Measurements from ENCODE around the gene C2orf81.
"Not testable (repeated sequence)": the region's sequence is repeated elsewhere in the genome, so short reads cannot be mapped to it uniquely, and the experiment has no call there.

The C2orf81 gene

DNA sequence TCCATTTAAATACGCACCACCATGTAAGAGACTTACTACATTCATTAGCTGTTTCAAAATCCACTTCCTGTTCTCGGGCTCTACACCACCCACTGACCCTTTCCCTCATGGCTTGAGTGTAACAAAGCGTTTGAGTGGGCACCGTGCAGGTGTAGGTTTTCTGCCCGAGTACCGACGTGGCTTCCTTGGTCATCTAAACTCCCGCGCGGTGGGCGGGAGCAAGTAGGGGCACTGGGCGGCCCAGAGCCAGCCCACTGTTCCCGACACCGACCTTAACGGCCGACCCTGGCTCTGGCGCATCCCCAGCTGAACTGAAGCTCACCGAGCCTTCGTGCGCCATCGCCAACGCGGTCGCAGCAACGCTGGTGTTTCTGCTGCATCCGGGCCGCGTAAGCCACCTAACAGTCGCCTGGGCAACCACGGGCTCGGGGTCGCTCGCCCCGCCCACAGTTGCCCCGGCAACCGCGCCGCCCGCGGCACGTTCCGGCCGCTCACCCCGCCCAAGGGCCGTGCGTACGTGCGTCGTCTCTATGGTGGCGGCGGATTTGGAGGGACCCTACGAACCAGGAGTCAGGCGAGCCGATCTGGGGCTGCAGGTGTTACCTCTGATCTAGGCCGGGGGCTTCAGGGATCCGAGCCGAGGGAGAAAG lies at the start of gene C2orf81, which contains the start of gene WDR54:
Gene C2orf81 (minus strand): TSS at position 399 of the 650 bp plus-strand sequence. CDS start 59 bp downstream, at position 340.
Gene WDR54 (plus strand): TSS at position 510 of the 650 bp plus-strand sequence. CDS start 424 bp downstream, outside the sequence.
- H3K4me3 ChIP-seq (ENCODE audit: low read length): peak within 1 kb of the TSS; percentile 75
- H2AFZ ChIP-seq (ENCODE audit: low read length): peak within 1 kb of the TSS; percentile 98
- H3F3A ChIP-seq (ENCODE audit: insufficient read depth, low read length): peaks cover 8% of the 10 kb centered on the region; the same call in 1 of the 2 replicates
- H3K9me2 ChIP-seq (replicated peaks; ENCODE audit: insufficient read depth, low read length): no peaks in the 10 kb centered on the region
- peaks cover 10% of the 10 kb centered on the region for H3K4me1 ChIP-seq (ENCODE audit: low read length)
- no peaks in the 10 kb centered on the region for H4K20me1 ChIP-seq (ENCODE audit: insufficient read depth, low read length)
- H3K27ac ChIP-seq (ENCODE audit: low read length): peak within 1 kb of the TSS; percentile 79; the same call in 1 of the 2 replicates
- peak within 1 kb of the TSS; percentile 98 for H3K4me2 ChIP-seq (ENCODE audit: low read depth, low read length)
- H3K27me3 ChIP-seq (replicated peaks; ENCODE audit: insufficient read depth, low read length): no peaks in the 10 kb centered on the region
- no peaks in the 10 kb centered on the region for H3K9me3 ChIP-seq (replicated peaks; ENCODE audit: insufficient read depth, low read length)
- H3K79me2 ChIP-seq (ENCODE audit: low read length): no peaks in the 10 kb centered on the region
- TF ChIP-seq, protein P1, sequence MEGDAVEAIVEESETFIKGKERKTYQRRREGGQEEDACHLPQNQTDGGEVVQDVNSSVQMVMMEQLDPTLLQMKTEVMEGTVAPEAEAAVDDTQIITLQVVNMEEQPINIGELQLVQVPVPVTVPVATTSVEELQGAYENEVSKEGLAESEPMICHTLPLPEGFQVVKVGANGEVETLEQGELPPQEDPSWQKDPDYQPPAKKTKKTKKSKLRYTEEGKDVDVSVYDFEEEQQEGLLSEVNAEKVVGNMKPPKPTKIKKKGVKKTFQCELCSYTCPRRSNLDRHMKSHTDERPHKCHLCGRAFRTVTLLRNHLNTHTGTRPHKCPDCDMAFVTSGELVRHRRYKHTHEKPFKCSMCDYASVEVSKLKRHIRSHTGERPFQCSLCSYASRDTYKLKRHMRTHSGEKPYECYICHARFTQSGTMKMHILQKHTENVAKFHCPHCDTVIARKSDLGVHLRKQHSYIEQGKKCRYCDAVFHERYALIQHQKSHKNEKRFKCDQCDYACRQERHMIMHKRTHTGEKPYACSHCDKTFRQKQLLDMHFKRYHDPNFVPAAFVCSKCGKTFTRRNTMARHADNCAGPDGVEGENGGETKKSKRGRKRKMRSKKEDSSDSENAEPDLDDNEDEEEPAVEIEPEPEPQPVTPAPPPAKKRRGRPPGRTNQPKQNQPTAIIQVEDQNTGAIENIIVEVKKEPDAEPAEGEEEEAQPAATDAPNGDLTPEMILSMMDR (IDR thresholded peaks at IDR 0.05; ENCODE audit: low read length): no peak
- TF ChIP-seq EZH2phosphoT487 (IDR thresholded peaks at IDR 0.05; ENCODE audit: low read length) (no peak), EZH2 (optimal IDR thresholded peaks at IDR 0.05; ENCODE audit: low read depth, low read length) (no peak)
- peak; percentile 97 for DNase-seq
- no peaks in the 10 kb centered on the region for H3K36me3 ChIP-seq (replicated peaks; ENCODE audit: insufficient read depth, low read length)
- H3K9ac ChIP-seq (ENCODE audit: low read length): peak within 1 kb of the TSS; percentile 72

DNA sequence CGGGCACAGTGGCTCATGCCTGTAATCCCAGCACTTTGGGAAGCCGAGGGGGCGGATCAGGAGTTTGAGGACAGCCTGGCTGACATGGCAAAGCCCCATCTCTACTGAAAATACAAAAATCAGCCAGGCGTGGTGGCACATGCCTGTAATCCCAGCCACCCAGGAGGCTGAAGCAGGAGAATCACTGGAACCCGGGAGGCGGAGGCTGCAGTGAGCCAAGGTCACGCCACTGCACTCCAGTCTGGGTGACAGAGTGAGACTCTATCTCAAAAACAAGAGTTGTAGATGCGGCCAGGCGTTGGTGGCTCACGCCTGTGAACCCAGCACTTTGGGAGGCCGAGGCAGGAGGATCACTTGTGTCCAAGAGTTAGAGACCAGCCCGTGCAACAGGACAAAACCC lies 49.3 kb upstream of the C2orf81 start:
- not testable (repeated sequence) for H3K4me2 ChIP-seq (ENCODE audit: low read depth, low read length); H3K9ac ChIP-seq (ENCODE audit: low read length); H3K79me2 ChIP-seq (ENCODE audit: low read length); H3K4me3 ChIP-seq (ENCODE audit: low read length); H3K4me1 ChIP-seq (ENCODE audit: low read length); H3K27me3 ChIP-seq (replicated peaks; ENCODE audit: insufficient read depth, low read length); H3K9me3 ChIP-seq (replicated peaks; ENCODE audit: insufficient read depth, low read length); H2AFZ ChIP-seq (ENCODE audit: low read length); H4K20me1 ChIP-seq (ENCODE audit: insufficient read depth, low read length); H3K9me2 ChIP-seq (replicated peaks; ENCODE audit: insufficient read depth, low read length); H3K36me3 ChIP-seq (replicated peaks; ENCODE audit: insufficient read depth, low read length); DNase-seq; H3K27ac ChIP-seq (ENCODE audit: low read length)
- peaks cover 37% of the 10 kb centered on the region for H3F3A ChIP-seq (ENCODE audit: insufficient read depth, low read length)

DNA sequence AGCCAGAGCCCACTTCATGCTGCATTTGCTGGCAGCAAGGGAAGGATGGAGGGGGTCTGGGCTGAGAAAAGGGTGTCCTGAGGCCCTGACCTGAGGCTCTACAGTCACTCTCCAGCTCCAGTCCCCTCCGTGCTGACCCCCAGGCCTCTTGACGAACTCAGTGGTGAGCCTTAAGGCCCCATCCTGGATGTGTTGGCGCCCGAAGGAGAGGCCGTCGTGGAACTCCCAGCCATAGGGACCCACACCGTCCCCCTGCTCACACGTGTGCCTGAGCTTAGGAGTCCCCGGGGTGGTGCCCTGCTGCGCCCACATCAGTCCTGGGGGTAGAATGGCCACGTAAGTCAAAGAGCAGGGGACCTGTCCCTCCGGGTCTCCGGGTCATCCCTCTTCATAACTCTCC lies 43.0 kb upstream of the C2orf81 start:
- Histone ChIP-seq H3K27ac (ENCODE audit: low read length) (peak overlapping the region; percentile 36; the same call in 1 of the 2 replicates), H3K79me2 (ENCODE audit: low read length) (peaks cover 20% of the 10 kb centered on the region), H3K4me2 (ENCODE audit: low read depth, low read length) (peak overlapping the region; percentile 100), H3K9ac (ENCODE audit: low read length) (peak overlapping the region; percentile 83), H3F3A (ENCODE audit: insufficient read depth, low read length) (0 out of 2 replicates have a peak, but pooled peaks cover 3% of the 10 kb centered on the region), H3K4me3 (ENCODE audit: low read length) (peak overlapping the region; percentile 90), H4K20me1 (ENCODE audit: insufficient read depth, low read length) (no peaks in the 10 kb centered on the region), H3K36me3 (replicated peaks; ENCODE audit: insufficient read depth, low read length) (no peaks in the 10 kb centered on the region), H3K9me3 (replicated peaks; ENCODE audit: insufficient read depth, low read length) (no peaks in the 10 kb centered on the region), H3K4me1 (ENCODE audit: low read length) (peaks cover 4% of the 10 kb centered on the region; the same call in 1 of the 2 replicates), H3K27me3 (replicated peaks; ENCODE audit: insufficient read depth, low read length) (no peaks in the 10 kb centered on the region), H3K9me2 (replicated peaks; ENCODE audit: insufficient read depth, low read length) (no peaks in the 10 kb centered on the region), H2AFZ (ENCODE audit: low read length) (peak overlapping the region; percentile 80)
- no peak for DNase-seq
- TF ChIP-seq, protein P1 (IDR thresholded peaks at IDR 0.05; ENCODE audit: low read length): no peak
- TF ChIP-seq EZH2 (optimal IDR thresholded peaks at IDR 0.05; ENCODE audit: low read depth, low read length): no peak
- TF ChIP-seq EZH2phosphoT487 (IDR thresholded peaks at IDR 0.05; ENCODE audit: low read length): no peak

DNA sequence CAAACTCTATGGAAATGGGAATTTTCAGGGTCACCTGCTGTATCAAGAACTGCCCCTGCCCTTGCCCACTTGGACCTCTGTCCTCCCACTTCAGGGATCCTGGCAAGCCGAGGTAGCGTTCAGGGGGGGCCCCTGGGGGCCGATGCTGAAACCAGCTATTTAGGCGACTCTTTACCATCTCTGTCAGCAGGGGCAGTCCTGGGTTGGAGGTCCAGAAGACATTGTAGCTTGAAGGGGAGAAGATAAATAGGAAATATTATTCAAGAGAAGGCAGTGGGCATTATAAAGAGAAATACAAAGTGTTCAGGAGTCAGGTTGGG lies 41.3 kb upstream of the C2orf81 start:
- Histone ChIP-seq H3K9ac (ENCODE audit: low read length) (no peak overlapping the region), H3K36me3 (replicated peaks; ENCODE audit: insufficient read depth, low read length) (no peaks in the 10 kb centered on the region), H4K20me1 (ENCODE audit: insufficient read depth, low read length) (no peaks in the 10 kb centered on the region), H2AFZ (ENCODE audit: low read length) (no peak overlapping the region), H3K9me3 (replicated peaks; ENCODE audit: insufficient read depth, low read length) (no peaks in the 10 kb centered on the region), H3K79me2 (ENCODE audit: low read length) (peaks cover 23% of the 10 kb centered on the region), H3K27me3 (replicated peaks; ENCODE audit: insufficient read depth, low read length) (no peaks in the 10 kb centered on the region), H3K4me1 (ENCODE audit: low read length) (peaks cover 4% of the 10 kb centered on the region; the same call in 1 of the 2 replicates), H3K4me2 (ENCODE audit: low read depth, low read length) (no peak overlapping the region), H3K9me2 (replicated peaks; ENCODE audit: insufficient read depth, low read length) (no peaks in the 10 kb centered on the region), H3F3A (ENCODE audit: insufficient read depth, low read length) (peaks cover 5% of the 10 kb centered on the region; the same call in 1 of the 2 replicates), H3K4me3 (ENCODE audit: low read length) (no peak overlapping the region), H3K27ac (ENCODE audit: low read length) (no peak overlapping the region)
- TF ChIP-seq EZH2phosphoT487 (IDR thresholded peaks at IDR 0.05; ENCODE audit: low read length): no peak
- TF ChIP-seq, protein P1 (IDR thresholded peaks at IDR 0.05; ENCODE audit: low read length): no peak
- TF ChIP-seq EZH2 (optimal IDR thresholded peaks at IDR 0.05; ENCODE audit: low read depth, low read length): no peak
- no peak for DNase-seq

Data from MM.1S (cell line).